ENCODE measurements around the gene RHBDD3.

GRCh38 chr22:29305836-29306174 lies 38.0 kb upstream of the RHBDD3 start:
- TF ChIP-seq PCBP2 (IDR thresholded peaks at IDR 0.05; ENCODE audit: low read depth, low read length, poor library complexity, severe bottlenecking) (no peak), DMBX1 (CRISPR knock-in tag; IDR thresholded peaks at IDR 0.05; ENCODE audit: borderline replicate concordance) (no peak), ZNF512 (tag; IDR thresholded peaks at IDR 0.05) (no peak), ZC3H4 (CRISPR knock-in tag; IDR thresholded peaks at IDR 0.05; ENCODE audit: borderline replicate concordance) (no peak)

Data from K562 (cell line).